HEK293 (cell line): ENCODE data around the gene NFIC.

ENCODE experiments used
- RBAK ChIP-seq: fragments of 450-650 bp; formaldehyde crosslinking; IDR thresholded peaks from 2 replicates; pipeline ENCODE4 v1.5.1; 2016; ENCODE audit warnings: missing biosample characterization, missing genetic modification characterization
- ZBTB20 ChIP-seq: fragments of 450-650 bp; formaldehyde crosslinking; IDR thresholded peaks from 2 replicates; pipeline ENCODE4 v1.5.1; 2016; ENCODE audit warnings: missing biosample characterization, missing genetic modification characterization
- ZNF169 ChIP-seq: fragments of 450-650 bp; formaldehyde crosslinking; IDR thresholded peaks from 2 replicates; pipeline ENCODE4 v1.5.1; 2016; ENCODE audit warnings: missing biosample characterization, missing genetic modification characterization
- ZNF350 ChIP-seq: fragments of 450-650 bp; formaldehyde crosslinking; IDR thresholded peaks from 2 replicates; pipeline ENCODE4 v1.5.0; 2017; ENCODE audit warnings: missing biosample characterization, mild to moderate bottlenecking, missing genetic modification characterization
- ZNF416 ChIP-seq: fragments of 450-650 bp; formaldehyde crosslinking; IDR thresholded peaks from 2 replicates; pipeline ENCODE4 v1.5.1; 2016; ENCODE audit warnings: missing biosample characterization, missing genetic modification characterization
- TF ChIP-seq, protein P1 (sequence below): fragments of 450-650 bp; formaldehyde crosslinking; IDR thresholded peaks from 2 replicates; pipeline ENCODE4 v1.5.1; 2016; ENCODE audit warnings: missing biosample characterization, missing genetic modification characterization
- TF ChIP-seq, protein P2 (sequence below): fragments of 450-650 bp; formaldehyde crosslinking; IDR thresholded peaks from 2 replicates; pipeline ENCODE4 v1.5.1; 2016; ENCODE audit warnings: missing biosample characterization, missing genetic modification characterization

DNA sequence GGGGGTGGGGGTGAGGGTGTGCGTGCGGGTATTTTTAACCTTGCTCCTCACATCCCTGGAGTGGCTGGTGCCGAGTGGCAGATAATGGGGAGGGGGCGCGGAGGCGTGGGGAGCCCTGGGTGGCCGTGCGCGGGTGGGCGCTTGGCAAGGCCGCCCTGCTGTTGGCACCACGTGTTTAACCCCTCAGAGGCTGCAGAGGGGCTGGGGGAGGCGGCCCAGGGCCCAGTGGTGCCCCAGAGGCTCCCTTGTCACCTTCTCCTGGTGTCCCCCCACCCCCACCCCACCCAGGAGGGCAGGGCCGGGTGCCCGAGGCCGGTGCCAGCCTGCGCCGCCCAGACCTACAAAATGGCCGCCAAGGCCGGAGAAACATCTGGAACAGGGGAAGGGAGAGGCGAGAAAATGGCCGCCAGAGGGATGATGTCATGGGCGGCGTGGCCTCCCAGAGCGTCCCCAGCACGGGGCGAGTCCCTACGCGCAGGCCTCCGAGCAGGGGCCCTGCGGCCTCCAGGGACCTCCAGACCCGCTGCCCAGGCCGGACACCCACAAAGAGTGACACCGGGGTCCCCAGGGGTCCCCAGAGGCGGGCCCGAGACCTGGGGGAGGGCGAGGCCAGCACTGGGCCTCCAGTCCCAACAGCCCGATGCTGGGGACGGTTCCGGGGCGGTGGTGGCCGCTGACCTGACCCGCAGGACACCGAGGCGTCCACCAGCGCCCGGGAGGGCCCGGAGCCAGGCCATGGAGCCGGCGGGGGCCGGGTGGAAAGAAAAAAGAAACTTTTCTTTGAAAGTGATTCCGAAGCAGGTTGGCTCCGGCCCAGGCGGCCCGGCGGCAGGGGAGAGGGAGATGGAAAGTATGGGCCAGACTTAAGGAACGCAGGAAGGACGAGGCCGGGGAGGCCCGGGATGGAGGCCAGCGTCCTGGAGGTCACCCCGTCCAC, 38.2 kb downstream of the NFIC start:
- TF ChIP-seq ZNF169 (no peak), RBAK (tag by site-specific recombination) (no peak), ZBTB20 (tag by site-specific recombination) (no peak), ZNF416 (tag by site-specific recombination) (no peak), ZNF350 (tag by site-specific recombination) (no peak)
- TF ChIP-seq, protein P1, sequence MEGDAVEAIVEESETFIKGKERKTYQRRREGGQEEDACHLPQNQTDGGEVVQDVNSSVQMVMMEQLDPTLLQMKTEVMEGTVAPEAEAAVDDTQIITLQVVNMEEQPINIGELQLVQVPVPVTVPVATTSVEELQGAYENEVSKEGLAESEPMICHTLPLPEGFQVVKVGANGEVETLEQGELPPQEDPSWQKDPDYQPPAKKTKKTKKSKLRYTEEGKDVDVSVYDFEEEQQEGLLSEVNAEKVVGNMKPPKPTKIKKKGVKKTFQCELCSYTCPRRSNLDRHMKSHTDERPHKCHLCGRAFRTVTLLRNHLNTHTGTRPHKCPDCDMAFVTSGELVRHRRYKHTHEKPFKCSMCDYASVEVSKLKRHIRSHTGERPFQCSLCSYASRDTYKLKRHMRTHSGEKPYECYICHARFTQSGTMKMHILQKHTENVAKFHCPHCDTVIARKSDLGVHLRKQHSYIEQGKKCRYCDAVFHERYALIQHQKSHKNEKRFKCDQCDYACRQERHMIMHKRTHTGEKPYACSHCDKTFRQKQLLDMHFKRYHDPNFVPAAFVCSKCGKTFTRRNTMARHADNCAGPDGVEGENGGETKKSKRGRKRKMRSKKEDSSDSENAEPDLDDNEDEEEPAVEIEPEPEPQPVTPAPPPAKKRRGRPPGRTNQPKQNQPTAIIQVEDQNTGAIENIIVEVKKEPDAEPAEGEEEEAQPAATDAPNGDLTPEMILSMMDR (tag by site-specific recombination) = no peak
- TF ChIP-seq, protein P2, sequence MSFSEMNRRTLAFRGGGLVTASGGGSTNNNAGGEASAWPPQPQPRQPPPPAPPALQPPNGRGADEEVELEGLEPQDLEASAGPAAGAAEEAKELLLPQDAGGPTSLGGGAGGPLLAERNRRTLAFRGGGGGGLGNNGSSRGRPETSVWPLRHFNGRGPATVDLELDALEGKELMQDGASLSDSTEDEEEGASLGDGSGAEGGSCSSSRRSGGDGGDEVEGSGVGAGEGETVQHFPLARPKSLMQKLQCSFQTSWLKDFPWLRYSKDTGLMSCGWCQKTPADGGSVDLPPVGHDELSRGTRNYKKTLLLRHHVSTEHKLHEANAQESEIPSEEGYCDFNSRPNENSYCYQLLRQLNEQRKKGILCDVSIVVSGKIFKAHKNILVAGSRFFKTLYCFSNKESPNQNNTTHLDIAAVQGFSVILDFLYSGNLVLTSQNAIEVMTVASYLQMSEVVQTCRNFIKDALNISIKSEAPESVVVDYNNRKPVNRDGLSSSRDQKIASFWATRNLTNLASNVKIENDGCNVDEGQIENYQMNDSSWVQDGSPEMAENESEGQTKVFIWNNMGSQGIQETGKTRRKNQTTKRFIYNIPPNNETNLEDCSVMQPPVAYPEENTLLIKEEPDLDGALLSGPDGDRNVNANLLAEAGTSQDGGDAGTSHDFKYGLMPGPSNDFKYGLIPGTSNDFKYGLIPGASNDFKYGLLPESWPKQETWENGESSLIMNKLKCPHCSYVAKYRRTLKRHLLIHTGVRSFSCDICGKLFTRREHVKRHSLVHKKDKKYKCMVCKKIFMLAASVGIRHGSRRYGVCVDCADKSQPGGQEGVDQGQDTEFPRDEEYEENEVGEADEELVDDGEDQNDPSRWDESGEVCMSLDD (tag by site-specific recombination) = no peak
